DMS79 treated with DMSO at 0.1 percent for 48 hours (cell line): Measurements from ENCODE around the gene MAPK8IP1.

Experiments
- DNase-seq: peaks from one replicate; lab custom pipeline; 2025; lab: John Stamatoyannopoulos, UW

Gene MAPK8IP1

DNA sequence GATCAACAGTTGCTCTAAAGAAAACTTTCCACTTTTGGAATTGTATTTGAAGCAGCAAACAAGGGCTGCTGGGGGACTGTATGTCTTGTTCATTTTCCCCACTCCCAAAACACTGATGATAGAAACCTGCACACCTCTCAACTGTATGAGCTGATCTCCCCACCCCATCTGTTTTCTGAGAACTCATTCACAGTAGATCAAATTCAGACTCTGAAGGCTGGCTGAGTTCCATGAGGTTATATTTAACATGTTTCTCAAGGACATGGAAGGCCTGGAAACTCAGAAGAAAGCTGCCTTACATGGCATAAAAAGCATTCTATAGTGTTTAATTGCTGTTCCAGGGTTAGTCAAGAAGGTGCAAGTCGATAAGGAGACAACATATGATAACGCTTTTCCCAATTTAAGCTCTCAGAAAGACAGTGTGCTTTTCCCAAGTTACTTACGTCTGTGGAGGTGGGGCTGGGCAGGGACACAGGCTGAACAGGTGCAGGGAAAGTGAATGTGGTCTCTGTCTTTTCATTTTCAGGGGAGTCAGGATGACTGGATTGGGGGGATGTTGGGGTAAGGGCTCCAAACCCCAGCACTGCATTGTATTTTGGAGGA, 60.0 kb downstream of the MAPK8IP1 start:
- DNase-seq: no peak

- no peak for DNase-seq
Measured at GRCh38 chr11:45947885-45948284, 62.4 kb downstream of the MAPK8IP1 start.

DNA sequence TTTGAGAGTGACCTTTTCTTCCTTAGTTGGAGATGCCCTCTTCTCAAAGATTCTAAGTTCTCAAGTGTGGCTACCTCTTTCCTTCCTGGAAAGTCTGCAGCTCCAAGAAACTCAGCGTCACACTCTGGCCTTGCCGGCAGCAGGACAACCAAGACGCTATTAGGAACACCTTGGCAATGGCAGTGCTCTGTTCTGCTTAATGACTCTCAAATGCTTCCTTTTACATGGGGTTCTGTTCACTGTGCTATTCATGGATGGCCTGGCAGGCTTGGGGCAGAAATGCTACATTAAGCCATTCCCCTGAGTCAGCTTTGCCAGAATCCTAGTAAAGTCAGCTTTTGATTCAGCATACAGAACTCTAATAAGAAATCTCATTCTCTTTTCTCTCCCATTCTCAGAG, 62.9 kb downstream of the MAPK8IP1 start:
- no peak for DNase-seq

DNA sequence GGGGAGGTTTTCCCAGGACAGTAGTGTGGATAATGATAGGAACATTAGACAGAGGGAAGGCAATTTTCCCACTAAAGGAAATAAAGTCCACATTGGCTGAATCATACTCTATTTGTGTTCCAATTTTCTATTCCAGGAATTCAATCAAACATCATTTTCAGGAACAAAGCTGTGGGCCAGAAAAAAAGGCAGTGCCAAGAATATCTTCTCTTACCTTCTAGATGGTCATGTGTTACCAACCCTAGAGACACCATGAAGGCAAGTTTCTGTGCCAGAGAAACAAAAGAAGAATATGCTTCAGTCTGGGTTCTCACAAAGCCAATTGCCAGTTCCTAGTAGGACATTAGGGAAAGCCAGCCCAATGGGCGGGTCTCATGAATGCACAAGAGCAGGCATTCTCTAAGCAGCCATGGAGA, 64.5 kb downstream of the MAPK8IP1 start:
- no peak for DNase-seq
